ENCODE data around the gene AGXT2. TPM values are rescaled to one million over a fixed set of nuclear protein-coding genes. Genes with fewer than 3 reads are reported as not detected.
"Not testable (repeated sequence)": the region's sequence is repeated elsewhere in the genome, so short reads cannot be mapped to it uniquely, and the experiment has no call there.

The AGXT2 gene
- total and polyA plus RNA-seq, 12 donors: not detected

DNA sequence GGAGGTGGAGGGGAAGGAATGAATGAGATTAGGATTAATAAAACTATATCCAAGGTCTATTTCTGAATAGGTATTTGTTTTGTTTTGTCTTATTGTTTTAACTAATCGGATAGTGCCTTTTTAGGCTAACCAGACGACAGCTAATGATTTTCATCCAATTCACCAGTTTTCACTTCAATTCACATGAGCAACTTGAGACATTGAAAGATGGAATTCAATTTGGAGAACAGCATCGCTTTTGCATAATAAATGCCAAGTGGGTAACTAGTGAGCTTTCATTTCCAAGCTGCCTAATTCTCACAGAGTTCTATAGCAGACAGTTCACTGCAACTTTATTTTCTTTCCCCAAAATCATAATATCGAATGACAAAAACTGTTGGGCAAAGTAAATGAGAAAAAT is 5.0 kb downstream of the AGXT2 start:
- TF ChIP-seq, protein P1, sequence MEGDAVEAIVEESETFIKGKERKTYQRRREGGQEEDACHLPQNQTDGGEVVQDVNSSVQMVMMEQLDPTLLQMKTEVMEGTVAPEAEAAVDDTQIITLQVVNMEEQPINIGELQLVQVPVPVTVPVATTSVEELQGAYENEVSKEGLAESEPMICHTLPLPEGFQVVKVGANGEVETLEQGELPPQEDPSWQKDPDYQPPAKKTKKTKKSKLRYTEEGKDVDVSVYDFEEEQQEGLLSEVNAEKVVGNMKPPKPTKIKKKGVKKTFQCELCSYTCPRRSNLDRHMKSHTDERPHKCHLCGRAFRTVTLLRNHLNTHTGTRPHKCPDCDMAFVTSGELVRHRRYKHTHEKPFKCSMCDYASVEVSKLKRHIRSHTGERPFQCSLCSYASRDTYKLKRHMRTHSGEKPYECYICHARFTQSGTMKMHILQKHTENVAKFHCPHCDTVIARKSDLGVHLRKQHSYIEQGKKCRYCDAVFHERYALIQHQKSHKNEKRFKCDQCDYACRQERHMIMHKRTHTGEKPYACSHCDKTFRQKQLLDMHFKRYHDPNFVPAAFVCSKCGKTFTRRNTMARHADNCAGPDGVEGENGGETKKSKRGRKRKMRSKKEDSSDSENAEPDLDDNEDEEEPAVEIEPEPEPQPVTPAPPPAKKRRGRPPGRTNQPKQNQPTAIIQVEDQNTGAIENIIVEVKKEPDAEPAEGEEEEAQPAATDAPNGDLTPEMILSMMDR (IDR thresholded peaks at IDR 0.05): no peak
- Histone ChIP-seq H3K4me3 (no peak overlapping the region), H3K36me3 (no peaks in the 10 kb centered on the region), H3K4me1 (peaks cover 0 to 6% (median 0%) of the 10 kb centered on the region in 9 donors), H3K27me3 (peaks cover 0 to 38% (median 17%) of the 10 kb centered on the region in 7 donors), H3K27ac (no peak overlapping the region), H3K9me3 (no peaks in the 10 kb centered on the region)
- ATAC-seq (no peak), DNase-seq (no peak)
- WGBS, 2 donors: 76 to 94% methylated on average over 4 of the region's 4 CpGs
- intact Hi-C loops (cut with DNase I): no loop called here

DNA sequence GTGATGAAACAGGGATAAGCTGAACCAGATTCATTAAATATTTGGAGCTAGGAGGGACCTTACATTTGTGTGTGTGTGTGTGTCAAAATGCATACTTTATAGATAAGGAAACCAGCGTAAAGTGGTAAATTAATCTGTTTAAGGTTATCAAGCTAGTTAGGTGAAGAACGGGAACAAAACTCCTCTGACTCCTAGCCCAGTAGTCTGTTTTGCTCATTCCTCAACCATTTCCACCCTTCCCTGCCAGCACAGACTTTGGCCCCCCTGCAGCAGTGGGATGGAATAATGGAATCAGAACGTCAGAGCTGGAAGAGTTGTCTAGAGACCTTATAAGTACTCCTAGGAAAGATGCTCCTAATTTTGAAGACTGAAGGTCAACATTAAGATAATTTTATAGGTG is 6.5 kb downstream of the AGXT2 start:
- no peaks in the 10 kb centered on the region for H3K36me3 ChIP-seq

GRCh38 chr5:35038891-35039290 is 8.9 kb downstream of the AGXT2 start:
- 46 to 64% methylated on average over 2 of the region's 2 CpGs for WGBS, 2 donors
- TF ChIP-seq, protein P1 (IDR thresholded peaks at IDR 0.05): no peak
- Histone ChIP-seq H3K27ac (no peak overlapping the region), H3K4me1 (peaks cover 0 to 6% (median 0%) of the 10 kb centered on the region in 9 donors), H3K27me3 (peaks cover 0 to 31% (median 27%) of the 10 kb centered on the region in 7 donors), H3K36me3 (no peaks in the 10 kb centered on the region), H3K9me3 (no peaks in the 10 kb centered on the region), H3K4me3 (no peak overlapping the region)
- ATAC-seq: no peak
- intact Hi-C loops (cut with DNase I): no loop called here
- DNase-seq: no peak

More for the DNA sequence above, 6.5 kb downstream of the AGXT2 start:
- TF ChIP-seq, protein P1 (IDR thresholded peaks at IDR 0.05): no peak
- no peaks in the 10 kb centered on the region for H3K9me3 ChIP-seq
- DNase-seq: no peak
- H3K27ac ChIP-seq: no peak overlapping the region
- H3K4me3 ChIP-seq: no peak overlapping the region
- no peak for ATAC-seq
- H3K4me1 ChIP-seq: peaks cover 0 to 6% (median 0%) of the 10 kb centered on the region in 9 donors
- peaks cover 0 to 34% (median 17%) of the 10 kb centered on the region in 7 donors for H3K27me3 ChIP-seq
- intact Hi-C loops (cut with DNase I): no loop called here
- 70 to 73% methylated on average over 3 of the region's 3 CpGs for WGBS, 2 donors

DNA sequence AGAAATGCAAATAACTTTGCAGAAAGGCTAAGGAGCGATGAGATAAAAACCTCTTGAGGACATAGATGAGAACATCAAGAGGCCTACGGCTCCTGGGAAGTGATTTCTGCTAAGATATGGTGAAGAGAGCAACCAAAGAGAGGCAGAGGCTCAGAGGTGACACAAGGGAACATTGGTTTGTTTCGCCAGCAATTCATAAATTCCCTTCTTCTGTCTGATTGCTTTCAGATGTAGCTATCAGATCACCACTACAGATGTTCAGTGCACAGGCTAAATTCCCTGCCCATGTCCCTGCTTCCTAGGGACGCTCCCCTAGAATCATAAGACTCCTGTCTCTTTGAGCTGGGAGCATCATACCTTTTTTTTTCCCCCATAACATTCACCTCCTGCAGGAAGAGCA is 11.2 kb downstream of the AGXT2 start:
- Histone ChIP-seq H3K4me1 (peaks cover 0 to 6% (median 0%) of the 10 kb centered on the region in 9 donors), H3K9me3 (no peaks in the 10 kb centered on the region), H3K36me3 (no peaks in the 10 kb centered on the region), H3K27me3 (peaks cover 0 to 45% (median 30%) of the 10 kb centered on the region in 7 donors), H3K27ac (no peak overlapping the region), H3K4me3 (no peak overlapping the region)
- ATAC-seq: no peak
- TF ChIP-seq, protein P1 (IDR thresholded peaks at IDR 0.05): no peak
- intact Hi-C loops (cut with DNase I): no loop called here
- WGBS, 2 donors: 86% methylated on average over 4 of the region's 4 CpGs
- no peak for DNase-seq

DNA sequence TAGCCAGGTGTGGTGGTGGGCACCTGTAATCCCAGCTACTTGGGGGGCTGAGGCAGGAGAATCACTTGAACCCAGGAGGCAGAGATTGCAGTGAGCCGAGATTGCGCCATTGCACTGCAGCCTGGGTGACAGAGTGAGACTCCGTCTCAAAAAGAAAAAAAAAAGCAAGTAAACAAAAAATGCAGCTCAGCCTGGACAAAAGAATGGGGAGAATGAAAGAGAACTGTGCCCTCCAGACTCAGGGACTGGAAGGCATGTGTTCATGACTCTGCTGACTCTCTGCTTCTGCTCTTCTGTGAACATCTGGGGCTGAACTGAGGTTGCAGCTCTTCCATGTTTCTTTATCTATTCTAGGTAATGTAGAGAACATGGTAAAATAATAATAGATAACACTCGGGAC is 11.8 kb downstream of the AGXT2 start:
- H3K36me3 ChIP-seq; DNase-seq; H3K9me3 ChIP-seq; intact Hi-C loops (cut with DNase I); ATAC-seq; H3K4me1 ChIP-seq; H3K4me3 ChIP-seq; H3K27ac ChIP-seq: not testable (repeated sequence)
- peaks cover 0 to 40% (median 25%) of the 10 kb centered on the region in 7 donors for H3K27me3 ChIP-seq
- WGBS, 2 donors: 84 to 90% methylated on average over 4 of the region's 4 CpGs

Data from heart right ventricle (tissue), 16 donors.